ENCODE measurements around the gene B4GALT5. TPM values are rescaled to one million over a fixed set of nuclear protein-coding genes. Genes with fewer than 3 reads are reported as not detected.
"Not testable (repeated sequence)": the region's sequence is repeated elsewhere in the genome, so short reads cannot be mapped to it uniquely, and the experiment has no call there.

Gene B4GALT5
- total RNA-seq, 1 experiment from 2014 or later = 65.0 TPM

DNA sequence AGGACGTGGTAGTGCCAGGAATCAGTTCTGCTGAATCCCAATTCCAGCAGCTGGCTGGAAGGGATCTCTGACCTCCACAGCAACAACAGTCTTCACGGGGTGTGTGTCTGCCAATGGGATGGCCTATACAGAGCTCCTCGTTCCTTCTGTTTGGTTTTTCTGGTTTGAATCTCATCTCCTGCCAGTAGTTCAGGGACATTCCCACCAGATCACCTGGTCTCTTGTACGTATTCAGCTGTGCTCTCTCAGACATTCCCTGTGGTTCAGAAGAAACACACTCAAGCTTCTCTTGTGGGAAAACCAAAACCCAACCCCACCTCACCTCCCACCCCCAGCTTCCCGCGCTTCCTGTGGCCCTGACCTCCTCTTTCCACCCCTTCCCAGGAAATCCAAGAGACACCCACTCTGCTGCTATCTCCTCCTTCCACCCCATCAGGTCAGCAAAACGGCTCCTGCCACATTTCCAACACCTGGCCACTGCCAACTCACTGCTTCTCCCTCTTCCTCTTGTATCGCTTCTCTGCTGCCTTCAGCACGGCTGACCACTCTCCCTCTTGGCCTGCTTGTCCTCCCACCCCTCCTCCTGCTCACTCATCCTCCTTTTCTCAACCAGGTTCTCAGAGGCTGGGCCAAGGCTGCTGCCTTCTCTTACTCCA is 82.5 kb downstream of the B4GALT5 start:
- H3K4me1 ChIP-seq = peaks cover 3% of the 10 kb centered on the region
- no peaks in the 10 kb centered on the region for H3K9me3 Mint-ChIP-seq (ENCODE audit: unreplicated experiment)
- CTCF ChIA-PET = interaction anchor here (0.6 to 1.2 kb wide), 3 partner anchors 21 to 181 kb away, joined by 4 read pairs; partner anchors contain the start of gene SLC9A8
- no peaks in the 10 kb centered on the region for H3K27me3 Mint-ChIP-seq (ENCODE audit: insufficient read depth, unreplicated experiment)
- no peak overlapping the region for H3K4me3 Mint-ChIP-seq (ENCODE audit: unreplicated experiment)
- H3K27me3 ChIP-seq (replicated peaks; ENCODE audit: control insufficient read depth, insufficient read depth, low read length) = no peaks in the 10 kb centered on the region
- peaks cover 1% of the 10 kb centered on the region; the same call in 1 of the 2 replicates for H3K36me3 ChIP-seq (ENCODE audit: control insufficient read depth, insufficient read depth, low read length)
- TF ChIP-seq, protein P1, sequence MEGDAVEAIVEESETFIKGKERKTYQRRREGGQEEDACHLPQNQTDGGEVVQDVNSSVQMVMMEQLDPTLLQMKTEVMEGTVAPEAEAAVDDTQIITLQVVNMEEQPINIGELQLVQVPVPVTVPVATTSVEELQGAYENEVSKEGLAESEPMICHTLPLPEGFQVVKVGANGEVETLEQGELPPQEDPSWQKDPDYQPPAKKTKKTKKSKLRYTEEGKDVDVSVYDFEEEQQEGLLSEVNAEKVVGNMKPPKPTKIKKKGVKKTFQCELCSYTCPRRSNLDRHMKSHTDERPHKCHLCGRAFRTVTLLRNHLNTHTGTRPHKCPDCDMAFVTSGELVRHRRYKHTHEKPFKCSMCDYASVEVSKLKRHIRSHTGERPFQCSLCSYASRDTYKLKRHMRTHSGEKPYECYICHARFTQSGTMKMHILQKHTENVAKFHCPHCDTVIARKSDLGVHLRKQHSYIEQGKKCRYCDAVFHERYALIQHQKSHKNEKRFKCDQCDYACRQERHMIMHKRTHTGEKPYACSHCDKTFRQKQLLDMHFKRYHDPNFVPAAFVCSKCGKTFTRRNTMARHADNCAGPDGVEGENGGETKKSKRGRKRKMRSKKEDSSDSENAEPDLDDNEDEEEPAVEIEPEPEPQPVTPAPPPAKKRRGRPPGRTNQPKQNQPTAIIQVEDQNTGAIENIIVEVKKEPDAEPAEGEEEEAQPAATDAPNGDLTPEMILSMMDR (IDR thresholded peaks at IDR 0.05; ENCODE audit: insufficient read depth in 1 of 2, low read depth in 1 of 2, low read length in 1 of 2, severe bottlenecking in 1 of 2, unreplicated experiment in 1 of 2) = no peak
- no peak overlapping the region for H3K4me3 ChIP-seq (ENCODE audit: low read depth, low read length)
- H3K9me3 ChIP-seq = peaks cover 6% of the 10 kb centered on the region; the same call in 1 of the 2 replicates
- DNase-seq = no peak
- H3K27ac Mint-ChIP-seq (ENCODE audit: unreplicated experiment) = peak overlapping the region; percentile 55
- H3K4me1 Mint-ChIP-seq (ENCODE audit: low read depth, unreplicated experiment) = peaks cover 8% of the 10 kb centered on the region
- intact Hi-C loops (cut with micrococcal nuclease; ENCODE audit: unreplicated experiment) = no loop called here
- BruUV-seq (replicated peaks) = no TSS peak
- peaks cover 73% of the 10 kb centered on the region for H3K36me3 Mint-ChIP-seq (ENCODE audit: insufficient read depth, unreplicated experiment)
- POLR2A ChIA-PET = interaction anchor here (0.6 kb wide), 1 partner anchor 560 kb away, joined by 5 read pairs; no protein-coding TSS in a partner anchor

DNA sequence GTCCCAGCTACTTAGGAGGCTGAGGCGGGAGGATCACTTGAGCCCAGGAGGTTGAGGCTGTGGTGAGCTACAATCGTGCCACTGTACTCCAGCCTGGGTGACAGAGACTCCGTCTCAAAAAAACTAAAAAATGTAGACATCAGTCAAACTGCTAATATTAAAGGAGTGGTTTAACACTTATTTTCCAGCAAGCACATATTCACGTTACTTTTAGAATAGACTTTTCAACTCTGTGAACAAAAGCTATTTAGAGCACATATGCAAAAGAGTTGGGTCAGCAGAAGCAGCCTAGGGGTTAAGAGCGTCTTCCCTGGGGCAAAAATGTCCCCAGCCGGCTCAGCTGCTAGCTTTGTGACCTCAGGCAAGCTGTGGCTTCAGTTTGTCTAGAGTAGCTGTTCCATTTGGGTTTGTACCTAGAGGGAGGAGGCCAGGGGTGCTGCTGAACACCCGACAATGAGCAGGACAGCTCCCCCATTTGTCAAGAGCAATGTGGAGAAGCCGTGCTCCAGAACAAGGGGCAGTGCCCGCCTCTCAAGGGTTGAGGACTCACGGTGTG is 83.2 kb downstream of the B4GALT5 start:
- intact Hi-C loops (cut with micrococcal nuclease; ENCODE audit: unreplicated experiment) = no loop called here
- Mint-ChIP-seq H3K36me3 (ENCODE audit: insufficient read depth, unreplicated experiment) (peaks cover 65% of the 10 kb centered on the region), H3K27ac (ENCODE audit: unreplicated experiment) (no peak overlapping the region), H3K27me3 (ENCODE audit: insufficient read depth, unreplicated experiment) (no peaks in the 10 kb centered on the region), H3K4me1 (ENCODE audit: low read depth, unreplicated experiment) (peaks cover 14% of the 10 kb centered on the region), H3K4me3 (ENCODE audit: unreplicated experiment) (no peak overlapping the region), H3K9me3 (ENCODE audit: unreplicated experiment) (no peaks in the 10 kb centered on the region)
- ChIA-PET CTCF (interaction anchor here (0.6 to 1.2 kb wide), 3 partner anchors 20 to 182 kb away, joined by 4 read pairs; partner anchors contain the start of gene SLC9A8), POLR2A (no interaction called here)
- Histone ChIP-seq H3K4me3 (ENCODE audit: low read depth, low read length) (no peak overlapping the region), H3K4me1 (peaks cover 10% of the 10 kb centered on the region), H3K27me3 (replicated peaks; ENCODE audit: control insufficient read depth, insufficient read depth, low read length) (no peaks in the 10 kb centered on the region), H3K9me3 (peaks cover 6% of the 10 kb centered on the region; the same call in 1 of the 2 replicates), H3K36me3 (ENCODE audit: control insufficient read depth, insufficient read depth, low read length) (0 out of 2 replicates have a peak, but pooled peaks cover 1% of the 10 kb centered on the region)
- TF ChIP-seq, protein P1 (IDR thresholded peaks at IDR 0.05; ENCODE audit: insufficient read depth in 1 of 2, low read depth in 1 of 2, low read length in 1 of 2, severe bottlenecking in 1 of 2, unreplicated experiment in 1 of 2) = no peak
- DNase-seq = no peak
- no TSS peak for BruUV-seq (replicated peaks)

DNA sequence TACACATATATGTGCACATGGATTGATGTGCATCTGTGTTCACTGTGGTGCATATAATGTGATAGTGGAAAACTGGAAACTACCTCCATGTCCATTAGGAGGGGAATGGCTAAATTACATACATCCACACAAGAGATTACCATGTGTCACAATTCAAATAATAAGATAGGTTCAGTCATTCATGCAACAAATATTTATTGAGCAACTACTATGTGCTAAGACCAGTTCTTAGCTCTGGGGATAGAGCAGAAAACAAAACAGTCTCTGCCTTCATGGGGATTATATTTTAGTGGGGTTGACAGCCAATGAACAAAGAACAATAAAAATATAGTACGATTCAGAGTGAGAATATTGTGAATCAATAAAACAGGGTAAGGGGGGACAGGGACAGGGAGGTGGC is 84.1 kb downstream of the B4GALT5 start:
- Histone ChIP-seq H3K9me3 (peaks cover 6% of the 10 kb centered on the region; the same call in 1 of the 2 replicates), H3K4me3 (ENCODE audit: low read depth, low read length) (no peak overlapping the region), H3K27me3 (replicated peaks; ENCODE audit: control insufficient read depth, insufficient read depth, low read length) (no peaks in the 10 kb centered on the region), H3K4me1 (peaks cover 17% of the 10 kb centered on the region), H3K36me3 (ENCODE audit: control insufficient read depth, insufficient read depth, low read length) (0 out of 2 replicates have a peak, but pooled peaks cover 1% of the 10 kb centered on the region)
- intact Hi-C loops (cut with micrococcal nuclease; ENCODE audit: unreplicated experiment) = no loop called here
- no peak overlapping the region for H3K27ac Mint-ChIP-seq (ENCODE audit: unreplicated experiment)
- peaks cover 57% of the 10 kb centered on the region for H3K36me3 Mint-ChIP-seq (ENCODE audit: insufficient read depth, unreplicated experiment)
- TF ChIP-seq, protein P1 (IDR thresholded peaks at IDR 0.05; ENCODE audit: insufficient read depth in 1 of 2, low read depth in 1 of 2, low read length in 1 of 2, severe bottlenecking in 1 of 2, unreplicated experiment in 1 of 2) = no peak
- BruUV-seq (replicated peaks) = no TSS peak
- H3K4me1 Mint-ChIP-seq (ENCODE audit: low read depth, unreplicated experiment) = peaks cover 15% of the 10 kb centered on the region
- CTCF ChIA-PET = interaction anchor here (1.2 kb wide), 1 partner anchor 21 kb away, joined by 4 read pairs; no protein-coding TSS in a partner anchor
- no peaks in the 10 kb centered on the region for H3K9me3 Mint-ChIP-seq (ENCODE audit: unreplicated experiment)
- no peaks in the 10 kb centered on the region for H3K27me3 Mint-ChIP-seq (ENCODE audit: insufficient read depth, unreplicated experiment)
- no peak overlapping the region for H3K4me3 Mint-ChIP-seq (ENCODE audit: unreplicated experiment)
- POLR2A ChIA-PET = no interaction called here
- DNase-seq = no peak

DNA sequence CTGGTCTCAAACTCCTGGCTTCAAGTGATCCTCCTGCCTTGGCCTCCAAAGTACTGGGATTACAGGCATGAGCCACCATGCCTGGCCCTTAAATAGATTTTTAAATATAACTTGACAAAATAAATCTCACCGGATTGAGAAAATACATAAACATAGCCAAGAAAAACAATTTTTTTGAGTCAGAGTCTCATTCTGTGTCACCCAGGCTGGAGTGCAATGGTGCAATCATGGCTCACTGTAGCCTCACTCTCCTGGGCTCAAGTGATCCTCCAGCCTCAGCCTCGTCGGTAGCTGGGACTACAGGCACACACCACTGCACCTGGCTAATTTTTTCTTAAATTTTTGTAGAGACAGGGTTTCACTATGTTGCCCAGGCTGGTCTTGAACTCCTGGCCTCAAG is 85.4 kb downstream of the B4GALT5 start:
- H3K4me3 Mint-ChIP-seq (ENCODE audit: unreplicated experiment); H3K36me3 ChIP-seq (ENCODE audit: control insufficient read depth, insufficient read depth, low read length); H3K9me3 Mint-ChIP-seq (ENCODE audit: unreplicated experiment); BruUV-seq (replicated peaks); H3K9me3 ChIP-seq; H3K27ac Mint-ChIP-seq (ENCODE audit: unreplicated experiment); intact Hi-C loops (cut with micrococcal nuclease; ENCODE audit: unreplicated experiment); H3K27me3 ChIP-seq (replicated peaks; ENCODE audit: control insufficient read depth, insufficient read depth, low read length); DNase-seq; H3K4me3 ChIP-seq (ENCODE audit: low read depth, low read length); H3K27me3 Mint-ChIP-seq (ENCODE audit: insufficient read depth, unreplicated experiment): not testable (repeated sequence)
- peaks cover 18% of the 10 kb centered on the region for H3K4me1 ChIP-seq
- H3K36me3 Mint-ChIP-seq (ENCODE audit: insufficient read depth, unreplicated experiment) = peaks cover 44% of the 10 kb centered on the region
- ChIA-PET CTCF (interaction anchor here (0.9 kb wide), 1 partner anchor 20 kb away, joined by 4 read pairs; no protein-coding TSS in a partner anchor), POLR2A (interaction anchor here (0.6 kb wide), 1 partner anchor 59 kb away, joined by 3 read pairs; no protein-coding TSS in a partner anchor)
- H3K4me1 Mint-ChIP-seq (ENCODE audit: low read depth, unreplicated experiment) = peaks cover 15% of the 10 kb centered on the region

Measured in Caco-2 (cell line).